8988T (cell line): ENCODE measurements around the gene TPX2.

Source experiments
- DNase-seq: peaks from one replicate; pipeline ENCODE4 v3.0.0; 2011

Gene TPX2

GRCh38 chr20:31835554-31835953, 96.5 kb downstream of the TPX2 start:
- no peak for DNase-seq

GRCh38 chr20:31835977-31836852, 97.1 kb downstream of the TPX2 start:
- DNase-seq = peak; percentile 75

GRCh38 chr20:31836853-31837608, 97.9 kb downstream of the TPX2 start:
- DNase-seq = no peak

DNA sequence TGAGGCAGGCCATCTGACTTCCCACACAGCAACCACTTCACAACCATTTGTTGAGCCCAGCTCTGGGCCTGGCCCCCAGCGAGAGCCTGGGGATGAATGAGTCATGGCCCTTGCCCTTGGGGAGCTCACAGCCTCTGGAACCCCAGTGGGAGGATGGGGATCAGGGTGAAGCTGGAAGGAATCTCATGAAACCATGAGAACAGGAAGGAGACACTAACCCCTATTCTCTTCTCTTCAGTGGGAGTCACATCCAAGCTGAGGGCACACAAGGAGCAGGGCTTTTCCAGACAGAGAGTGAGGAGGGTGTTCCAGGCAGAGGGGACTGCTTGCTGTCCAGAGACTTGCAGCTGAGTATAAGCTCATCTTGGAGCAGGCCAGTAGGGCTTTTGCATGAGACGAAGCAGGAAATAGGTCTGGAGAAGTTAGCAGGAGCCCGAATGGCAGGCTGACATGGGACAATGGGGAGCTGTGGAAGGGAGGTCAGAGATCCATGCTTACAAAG, 98.9 kb downstream of the TPX2 start:
- no peak for DNase-seq

GRCh38 chr20:31838646-31839292, 99.7 kb downstream of the TPX2 start:
- no peak for DNase-seq

DNA sequence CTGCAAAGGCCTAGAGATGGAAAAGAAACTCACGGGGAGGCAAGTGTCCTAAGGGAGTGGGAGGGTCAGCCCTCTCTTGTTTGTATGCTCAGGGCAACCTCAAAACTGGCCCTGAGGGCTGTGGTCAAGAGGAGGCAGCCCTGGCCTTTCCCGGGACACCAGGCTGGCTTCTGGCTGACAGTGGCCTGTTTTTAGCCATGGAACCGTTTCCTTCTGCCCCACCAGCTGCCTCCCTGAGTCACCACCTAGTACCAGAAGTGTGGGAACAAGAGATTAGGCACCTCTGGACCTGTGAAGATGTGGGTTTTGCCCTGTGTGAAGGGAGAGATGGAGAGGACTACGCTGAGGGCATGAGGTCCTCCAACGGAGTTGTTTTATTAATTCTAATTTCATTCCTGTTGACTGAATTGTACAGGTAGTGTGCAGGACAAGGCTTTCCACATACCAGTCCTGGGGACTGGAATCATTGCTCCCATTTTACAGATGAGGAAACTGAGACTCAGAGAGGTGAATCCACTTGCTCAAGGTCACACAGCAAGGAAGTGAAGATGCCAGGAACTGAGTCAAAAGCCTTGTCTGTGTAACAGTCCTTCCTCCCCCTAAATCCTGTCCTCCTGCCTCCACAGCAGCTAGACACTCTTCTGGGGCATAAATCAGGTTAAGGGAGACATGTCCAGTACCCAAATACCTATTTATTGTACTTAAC, 100.8 kb downstream of the TPX2 start:
- no peak for DNase-seq

DNA sequence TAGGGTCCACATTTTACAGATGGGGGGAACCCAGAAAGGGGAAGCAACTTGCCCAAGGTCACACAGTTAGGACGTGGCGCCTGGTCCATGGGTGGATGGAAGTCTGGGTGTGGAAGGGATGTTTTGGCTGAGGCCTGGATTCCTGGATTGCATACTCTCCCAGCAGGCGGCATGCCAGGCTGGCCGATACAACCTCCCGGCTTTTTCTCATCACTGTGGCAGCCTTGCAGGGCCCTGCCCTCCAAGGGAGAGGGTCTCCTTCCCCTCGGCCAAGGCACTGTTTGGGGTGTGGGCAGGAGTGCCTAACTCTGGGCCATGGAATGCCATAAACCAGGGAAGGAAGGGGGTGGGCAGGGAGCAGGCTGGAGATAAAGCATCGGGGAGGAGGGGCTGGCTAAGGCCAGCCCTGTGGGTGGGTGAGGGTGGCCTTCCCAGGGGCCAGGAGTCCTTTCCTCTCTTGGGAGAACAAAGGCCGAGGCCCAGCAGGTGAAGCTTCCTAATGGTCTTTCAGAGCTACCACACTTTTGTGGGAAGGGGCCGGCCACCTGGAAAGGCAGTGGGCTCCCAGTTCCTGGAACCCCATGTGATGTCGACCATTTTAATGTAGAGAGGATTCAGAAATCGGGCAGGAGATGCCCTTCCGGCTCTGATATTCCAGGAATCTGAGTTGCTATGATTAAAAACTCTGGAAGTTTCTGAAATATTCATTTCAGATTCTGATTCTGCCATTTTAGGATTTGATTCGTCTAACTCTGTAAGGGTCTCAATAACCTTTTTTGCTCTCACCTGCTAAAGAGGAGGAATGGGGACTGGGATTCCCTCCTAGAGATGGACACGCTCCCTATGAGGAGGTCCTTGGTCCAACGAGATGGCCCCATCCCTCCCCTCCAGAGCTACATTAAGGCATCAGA, 102.1 kb downstream of the TPX2 start:
- no peak for DNase-seq

GRCh38 chr20:31841928-31842327, 102.8 kb downstream of the TPX2 start:
- DNase-seq = no peak

DNA sequence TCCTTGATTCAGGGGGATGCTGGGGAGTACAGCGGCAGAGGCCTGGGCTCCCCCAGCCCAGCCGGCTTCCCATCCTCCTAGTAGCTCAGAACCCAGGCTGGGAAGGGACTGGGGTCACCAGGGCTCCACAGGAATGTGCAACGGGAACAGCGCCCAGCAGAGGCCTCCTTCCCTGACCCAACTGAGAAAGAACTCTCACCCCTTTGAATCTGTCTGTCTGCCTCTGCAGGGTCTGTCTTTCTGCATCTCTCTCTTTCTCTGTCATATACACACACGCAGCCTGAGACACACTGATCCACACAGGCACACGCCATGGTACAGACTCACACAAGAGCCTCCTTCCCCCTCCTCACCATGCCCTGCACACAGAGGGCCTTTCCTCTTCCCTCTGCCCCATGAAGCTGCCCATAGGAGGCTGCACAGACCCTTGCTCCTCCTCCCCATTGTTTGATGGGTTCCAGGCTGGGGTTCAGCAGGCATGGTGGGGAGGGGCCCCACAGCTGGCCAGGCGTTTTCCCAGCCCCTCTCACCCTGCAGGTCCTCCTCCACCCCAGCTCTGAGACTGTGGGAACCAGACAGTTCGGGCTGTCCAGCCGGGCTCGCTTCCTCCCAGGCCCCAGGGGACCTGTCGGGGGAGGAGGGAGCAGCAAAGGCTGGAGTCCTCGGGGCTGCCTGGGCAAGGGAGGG, 103.5 kb downstream of the TPX2 start:
- DNase-seq = no peak

DNA sequence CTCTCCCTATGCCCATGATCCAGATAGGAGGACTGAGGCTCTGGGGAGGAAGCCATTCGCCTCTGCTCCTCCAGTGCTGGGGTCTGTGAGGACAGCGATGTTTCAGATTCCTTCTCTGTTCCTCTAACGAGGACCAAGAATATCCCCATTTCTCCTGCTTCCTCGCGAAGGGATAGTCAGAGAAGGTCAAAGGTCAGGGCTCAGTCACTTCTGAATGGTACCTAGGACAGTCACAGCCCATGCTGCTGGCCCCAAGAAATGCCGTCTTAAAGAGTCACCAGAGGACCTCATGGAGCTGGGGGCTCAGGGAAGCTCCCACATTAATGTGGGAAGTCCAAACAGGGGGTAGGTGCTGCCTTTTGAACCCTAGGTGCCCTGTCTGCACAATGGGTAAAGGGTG, 104.2 kb downstream of the TPX2 start:
- DNase-seq = no peak

GRCh38 chr20:31843881-31844280, 104.8 kb downstream of the TPX2 start:
- DNase-seq = no peak

- no peak for DNase-seq
Measured at GRCh38 chr20:31844737-31845299, 105.7 kb downstream of the TPX2 start.

DNA sequence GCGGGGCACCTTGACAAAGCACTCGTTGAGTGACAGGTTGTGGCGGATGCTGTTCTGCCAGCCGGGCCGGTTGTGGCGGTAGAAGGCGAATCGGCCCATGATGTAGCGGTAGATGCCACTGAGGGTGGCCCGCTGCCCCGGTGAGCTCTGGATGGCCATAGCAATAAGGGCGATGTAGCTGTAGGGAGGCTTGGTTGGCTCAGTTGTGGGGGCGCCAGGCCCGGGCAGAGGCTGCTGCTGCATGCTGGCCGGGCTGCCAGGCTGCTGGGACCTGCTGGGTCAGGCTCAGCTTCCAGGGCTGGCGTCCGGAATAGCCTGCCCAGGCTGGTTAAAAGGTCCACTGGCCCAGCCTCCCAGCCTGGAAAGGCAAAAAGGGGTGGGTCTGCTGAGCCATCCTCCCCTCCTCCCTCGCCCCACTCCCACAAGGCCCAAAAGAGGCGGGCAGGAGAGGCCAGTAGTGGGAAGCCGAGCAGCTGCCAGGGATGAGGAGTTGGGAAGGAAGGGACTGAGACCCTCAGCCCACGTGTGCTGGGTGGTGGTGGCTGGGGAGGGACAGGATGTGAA, 106.3 kb downstream of the TPX2 start, which contains the start of gene FOXS1:
Gene FOXS1, minus strand, starts transcription at position 305 of the 564 bp plus-strand sequence. Its CDS starts 62 bp downstream, at position 243.
- no peak for DNase-seq

DNA sequence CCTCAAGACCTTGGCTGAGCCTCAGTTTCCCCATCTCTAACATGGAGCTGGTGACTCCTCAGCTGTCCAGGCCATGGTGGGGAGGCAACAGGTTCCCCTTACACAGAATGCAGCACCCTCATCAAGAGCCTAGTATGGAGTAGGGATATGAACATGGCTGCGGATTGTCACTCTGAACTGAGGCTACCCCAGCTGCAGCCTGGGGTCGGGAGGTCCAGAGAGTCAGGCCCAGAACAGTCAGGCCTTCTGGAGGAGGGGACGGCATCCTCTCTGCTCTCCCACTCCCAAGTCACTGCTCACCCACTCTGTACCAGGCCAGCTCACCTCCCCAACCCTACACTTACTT, 107.7 kb downstream of the TPX2 start:
- DNase-seq = no peak

- no peak for DNase-seq
Measured at GRCh38 chr20:31848088-31848999, 109.3 kb downstream of the TPX2 start.

GRCh38 chr20:31849306-31849930, 110.3 kb downstream of the TPX2 start:
- no peak for DNase-seq
